GM12878 (cell line): ENCODE results near the gene PROX2. TPM values are rescaled to one million over a fixed set of nuclear protein-coding genes. Genes with fewer than 3 reads are reported as not detected.
A peak's percentile ranks its signal among the peaks of the same experiment; 100 is the strongest.

Experiments
- BACH1 ChIP-seq: fragments of 450-650 bp; IDR thresholded peaks from 2 replicates; pipeline ENCODE4 v1.6.1; 2017; ENCODE audit warnings: mild to moderate bottlenecking, borderline replicate concordance
- CBFB ChIP-seq: IDR thresholded peaks from 2 replicates; pipeline ENCODE4 v1.6.1; 2016; ENCODE audit warnings: antibody characterized with exemption, low read depth
- CHD1 ChIP-seq: IDR thresholded peaks from 2 replicates; pipeline ENCODE4 v1.6.1; 2012; ENCODE audit warnings: low read depth, low read length, improper control_type of control experiment
- CHD4 ChIP-seq: fragments of 200-600 bp; sonication (generic); IDR thresholded peaks from 2 replicates; pipeline ENCODE4 v1.6.1; 2016; ENCODE audit warnings: mild to moderate bottlenecking
- CREM ChIP-seq: IDR thresholded peaks from 2 replicates; pipeline ENCODE4 v1.6.1; 2014; ENCODE audit warnings: antibody characterized with exemption, low read depth
- EED ChIP-seq: sonication (generic); IDR thresholded peaks from 2 replicates; pipeline ENCODE4 v1.6.1; 2016; ENCODE audit warnings: antibody characterized with exemption, low read depth
- EP300 ChIP-seq, 2 experiments: fragments of 150-350 bp in 1 of 2; IDR thresholded peaks; 2 replicates each; pipeline ENCODE4 v1.6.1; 2011 to 2012; ENCODE audit warnings: low read depth in 2 of 2, low read length in 2 of 2, borderline replicate concordance in 1 of 2, improper control_type of control experiment in 1 of 2, inconsistent platforms in 1 of 2; ENCODE audit not compliant: control insufficient read depth in 1 of 2
- FOXK2 ChIP-seq: fragments of 450-650 bp; IDR thresholded peaks from 2 replicates; pipeline ENCODE4 v1.6.1; 2017; ENCODE audit warnings: mild to moderate bottlenecking, moderate library complexity
- FOXM1 ChIP-seq: IDR thresholded peaks from 2 replicates; pipeline ENCODE4 v1.6.1; 2012; ENCODE audit warnings: low read depth, mild to moderate bottlenecking, inconsistent platforms, low read length, moderate library complexity
- IRF5 ChIP-seq: fragments of 450-650 bp; IDR thresholded peaks from 2 replicates; pipeline ENCODE4 v1.6.1; 2017; ENCODE audit warnings: borderline replicate concordance
- KDM1A ChIP-seq: fragments of 200-600 bp; sonication (generic); IDR thresholded peaks from 2 replicates; pipeline ENCODE4 v1.6.1; 2016; ENCODE audit warnings: borderline replicate concordance
- MXI1 ChIP-seq: fragments of 150-350 bp; IDR thresholded peaks from 2 replicates; pipeline ENCODE4 v1.6.1; 2011; ENCODE audit warnings: low read depth, mild to moderate bottlenecking, inconsistent platforms, low read length, improper control_type of control experiment
- NFYA ChIP-seq: IDR thresholded peaks from 2 replicates; pipeline ENCODE4 v1.6.1; 2011; ENCODE audit warnings: low read depth, mild to moderate bottlenecking, low read length, improper control_type of control experiment, borderline replicate concordance
- NR2C2 ChIP-seq: IDR thresholded peaks from 2 replicates; pipeline ENCODE4 v1.6.1; 2011; ENCODE audit warnings: borderline replicate concordance, low read depth; ENCODE audit not compliant: control insufficient read depth, insufficient read length
- NR2F1 ChIP-seq: fragments of 450-650 bp; conservative IDR thresholded peaks from 2 replicates; pipeline ENCODE4 v1.6.1; 2017; ENCODE audit warnings: mild to moderate bottlenecking
- POLR2AphosphoS2 ChIP-seq: IDR thresholded peaks from 2 replicates; pipeline ENCODE4 v1.6.1; 2011; ENCODE audit warnings: low read depth, mild to moderate bottlenecking, low read length, improper control_type of control experiment, moderate library complexity
- RBBP5 ChIP-seq: fragments of 200-600 bp; sonication (generic); conservative IDR thresholded peaks from 2 replicates; pipeline ENCODE4 v1.6.1; 2016
- RELA ChIP-seq: fragments of 450-650 bp; IDR thresholded peaks from 2 replicates; pipeline ENCODE4 v1.8.0; 2014; ENCODE audit warnings: borderline replicate concordance; ENCODE audit not compliant: partially characterized antibody
- RELB ChIP-seq: fragments of 450-650 bp; IDR thresholded peaks from 2 replicates; pipeline ENCODE4 v1.6.1; 2017; ENCODE audit warnings: low read depth, mild to moderate bottlenecking, moderate library complexity
- RUNX3 ChIP-seq: IDR thresholded peaks from 2 replicates; pipeline ENCODE4 v1.6.1; 2012; ENCODE audit warnings: low read length, inconsistent platforms
- STAT3 ChIP-seq: IDR thresholded peaks from 2 replicates; pipeline ENCODE4 v1.6.1; 2011; ENCODE audit warnings: low read depth, low read length, improper control_type of control experiment
- SUPT20H ChIP-seq: IDR thresholded peaks from 2 replicates; pipeline ENCODE4 v1.6.1; 2011; ENCODE audit warnings: low read depth, mild to moderate bottlenecking, low read length, moderate library complexity, borderline replicate concordance; ENCODE audit not compliant: control insufficient read depth
- SUZ12 ChIP-seq: fragments of 200-600 bp; sonication (generic); IDR thresholded peaks from one replicate; pipeline ENCODE4 v1.6.1; 2018; ENCODE audit warnings: antibody characterized with exemption, mild to moderate bottlenecking; ENCODE audit not compliant: unreplicated experiment
- TARDBP ChIP-seq: IDR thresholded peaks from 2 replicates; pipeline ENCODE4 v1.6.1; 2016; ENCODE audit warnings: borderline replicate concordance
- TBL1XR1 ChIP-seq: IDR thresholded peaks from 2 replicates; pipeline ENCODE4 v1.6.1; 2012; ENCODE audit warnings: low read depth, low read length, improper control_type of control experiment
- WRNIP1 ChIP-seq: IDR thresholded peaks from 2 replicates; pipeline ENCODE4 v1.6.1; 2011; ENCODE audit warnings: low read depth, low read length, improper control_type of control experiment, borderline replicate concordance
- ZBTB33 ChIP-seq: fragments of 450-650 bp; IDR thresholded peaks from 2 replicates; pipeline ENCODE4 v1.6.1; 2017; ENCODE audit warnings: mild to moderate bottlenecking
- ZNF217 ChIP-seq: fragments of 450-650 bp; IDR thresholded peaks from 2 replicates; pipeline ENCODE4 v1.6.1; 2017; ENCODE audit warnings: antibody characterized with exemption, mild to moderate bottlenecking
- ZNF622 ChIP-seq: fragments of 450-650 bp; IDR thresholded peaks from 2 replicates; pipeline ENCODE4 v1.6.1; 2017; ENCODE audit warnings: mild to moderate bottlenecking, inconsistent platforms
- ZZZ3 ChIP-seq: IDR thresholded peaks from 2 replicates; pipeline ENCODE4 v1.6.1; 2011; ENCODE audit warnings: low read depth; ENCODE audit not compliant: control insufficient read depth, insufficient read length
- polyA plus RNA-seq, 11 experiments: library from polyadenylated mRNA; depleted of rRNA in 4 of 11; unstranded in 6 of 11; stranded (reverse) in 5 of 11; fragments of >200 nt; fragmentation: Nextera tagmentation in 4 of 11; fragmentation: Illumina TruSeq in 1 of 11; extraction: Ambion mirVana in 4 of 11; extraction: Trizol in 1 of 11; gene quantifications; 1 replicate in 1 of 11; 2 replicates in 10 of 11; pipeline versions ENCODE4 v1.2.1 to v1.2.3, GENCODE V29; 2011 to 2016; ENCODE audit warnings: inconsistent platforms in 2 of 11, missing spikeins in 2 of 11, low read depth in 1 of 11
- total RNA-seq, 4 experiments: library from RNA; depleted of rRNA in 3 of 4; stranded (reverse); fragments of >200 nt in 3 of 4; fragmentation: Illumina TruSeq in 1 of 4; extraction: Trizol in 1 of 4; gene quantifications; 2 replicates each; pipeline versions ENCODE4 v1.2.1 to v1.2.3, GENCODE V29; 2013 to 2021

Gene PROX2
- total and polyA plus RNA-seq, 10 of the 15 experiments (the other 5 are each of a cell fraction or from before 2014, with no cell fraction given), result 0.04 to 0.42 (median 0.19) TPM

- TF ChIP-seq TARDBP (no peak), STAT3 (no peak), BACH1 (no peak), IRF5 (no peak), TBL1XR1 (no peak), POLR2AphosphoS2 (no peak), EED (peak; percentile 78), CHD1 (no peak), NFYA (no peak), SUPT20H (no peak), ZNF217 (no peak), RELA (no peak), ZBTB33 (no peak), FOXM1 (no peak), RELB (peak; percentile 38; the same call in 1 of the 2 replicates), WRNIP1 (no peak), CREM (no peak), ZZZ3 (no peak), ZNF622 (no peak), CBFB (0 out of 2 replicates have a peak, but pooled peaks have one; percentile 36), FOXK2 (no peak), NR2F1 (no peak), RUNX3 (peak; percentile 82), CHD4 (no peak), NR2C2 (no peak), MXI1 (no peak), RBBP5 (no peak), EP300 (IDR thresholded peaks at IDR 0.05; ENCODE audit: borderline replicate concordance in 1 of 2, control insufficient read depth in 1 of 2, low read depth in 2 of 2, low read length in 2 of 2) (no peak), SUZ12 (no peak), KDM1A (no peak)
These were observed 17.7 kb upstream of the PROX2 start (continued) for GRCh38 chr14:74893614-74894091.
